Left hindlimb (tissue), 1 donor: ENCODE measurements around the gene IL17C.

ENCODE experiments used
- DNase-seq: peaks from one replicate; pipeline ENCODE4 v3.0.0-alpha.2; 2018

Gene IL17C

GRCh38 chr16:88647178-88648070 lies 9.1 kb downstream of the IL17C start:
- no peak for DNase-seq

- no peak for DNase-seq
These were observed 11.0 kb downstream of the IL17C start for GRCh38 chr16:88649195-88649923.

- DNase-seq, result no peak
These were observed 11.8 kb downstream of the IL17C start for GRCh38 chr16:88649924-88650748.

- DNase-seq, result peak; percentile 84
These were observed 12.4 kb downstream of the IL17C start, which contains the start of gene CYBA for GRCh38 chr16:88650749-88651275. TSS of gene CYBA (minus strand) at chr16:88651053. CDS start at chr16:88651013, 40 bp downstream.

GRCh38 chr16:88651276-88651988 lies 13.1 kb downstream of the IL17C start:
- no peak for DNase-seq

- DNase-seq, result no peak
These were observed 13.8 kb downstream of the IL17C start for GRCh38 chr16:88651989-88652761.

- DNase-seq, result no peak
These were observed 14.3 kb downstream of the IL17C start for GRCh38 chr16:88652762-88653063.

GRCh38 chr16:88653101-88653500 lies 14.7 kb downstream of the IL17C start:
- no peak for DNase-seq

GRCh38 chr16:88653596-88654362 lies 15.4 kb downstream of the IL17C start:
- DNase-seq, result no peak

- no peak for DNase-seq
These were observed 16.1 kb downstream of the IL17C start for GRCh38 chr16:88654363-88655052.

GRCh38 chr16:88655053-88655732 lies 16.8 kb downstream of the IL17C start:
- DNase-seq, result no peak

GRCh38 chr16:88655733-88656281 lies 17.4 kb downstream of the IL17C start:
- no peak for DNase-seq

GRCh38 chr16:88656291-88656980 lies 18.1 kb downstream of the IL17C start:
- no peak for DNase-seq

GRCh38 chr16:88657371-88657770 lies 19.0 kb downstream of the IL17C start:
- DNase-seq, result no peak

- no peak for DNase-seq
These were observed 20.3 kb downstream of the IL17C start for GRCh38 chr16:88658714-88659113.

- DNase-seq, result no peak
These were observed 20.8 kb downstream of the IL17C start for GRCh38 chr16:88659160-88659559.

- no peak for DNase-seq
These were observed 23.1 kb downstream of the IL17C start for GRCh38 chr16:88661468-88661867.

- no peak for DNase-seq
These were observed 24.0 kb downstream of the IL17C start for GRCh38 chr16:88662222-88662842.
